ENCODE measurements around the gene FAM170B.

Gene FAM170B

GRCh38 chr10:49150426-49150825 lies 16.6 kb upstream of the FAM170B start:
- TF ChIP-seq ZFX (IDR thresholded peaks at IDR 0.05) (no peak), CTCF (conservative IDR thresholded peaks at IDR 0.05) (no peak)
- no peak overlapping the region for H3K27ac ChIP-seq

- TF ChIP-seq ZFX (IDR thresholded peaks at IDR 0.05) = no peak
- no peak for TF ChIP-seq CTCF (conservative IDR thresholded peaks at IDR 0.05)
Measured at GRCh38 chr10:49149881-49150280, 16.1 kb upstream of the FAM170B start.

GRCh38 chr10:49144058-49144720 lies 10.4 kb upstream of the FAM170B start:
- no peak overlapping the region for H3K27ac ChIP-seq
- TF ChIP-seq CTCF (conservative IDR thresholded peaks at IDR 0.05) (no peak), ZFX (IDR thresholded peaks at IDR 0.05) (no peak)

More at GRCh38 chr10:49149881-49150280, 16.1 kb upstream of the FAM170B start:
- H3K27ac ChIP-seq = no peak overlapping the region

GRCh38 chr10:49143249-49143648 lies 9.4 kb upstream of the FAM170B start:
- TF ChIP-seq CTCF (conservative IDR thresholded peaks at IDR 0.05) = no peak
- TF ChIP-seq ZFX (IDR thresholded peaks at IDR 0.05) = no peak
- H3K27ac ChIP-seq = no peak overlapping the region

- H3K27ac ChIP-seq = no peak overlapping the region
- TF ChIP-seq ZFX (IDR thresholded peaks at IDR 0.05) = no peak
- no peak for TF ChIP-seq CTCF (conservative IDR thresholded peaks at IDR 0.05)
Measured at GRCh38 chr10:49141541-49142332, 7.9 kb upstream of the FAM170B start.

- TF ChIP-seq CTCF (conservative IDR thresholded peaks at IDR 0.05) = no peak
- no peak for TF ChIP-seq ZFX (IDR thresholded peaks at IDR 0.05)
- H3K27ac ChIP-seq = no peak overlapping the region
Measured at GRCh38 chr10:49140304-49141177, 6.7 kb upstream of the FAM170B start.

All from C4-2B (cell line).